Esophagus muscularis mucosa (tissue), 4 donors: Measurements from ENCODE around the gene RPLP2. TPM values are rescaled to one million over a fixed set of nuclear protein-coding genes. Genes with fewer than 3 reads are reported as not detected.
A peak's percentile ranks its signal among the peaks of the same experiment; 100 is the strongest.

Source experiments
- DNase-seq: peaks from one replicate; pipeline ENCODE4 v3.0.0-alpha.2; 2017; ENCODE audit errors: extremely low spot score
- H3K27ac ChIP-seq, 4 donors: fragments of 200-600 bp; sonication (generic); replicated peaks in 1 of 4; 1 replicate in 3 of 4; 2 replicates in 1 of 4; pipeline ENCODE4 v1.5.1; 2016 to 2019; ENCODE audit warnings: mild to moderate bottlenecking in 1 of 4
- H3K27me3 ChIP-seq, 4 donors: fragments of 200-600 bp; sonication (generic); one replicate each; pipeline versions ENCODE4 v1.5.1 to v1.6.0; 2016 to 2019
- H3K36me3 ChIP-seq, 4 donors: fragments of 200-600 bp; sonication (generic); one replicate each; pipeline ENCODE4 v1.5.1; 2016 to 2019
- H3K4me1 ChIP-seq, 4 donors: fragments of 200-600 bp; sonication (generic); one replicate each; pipeline ENCODE4 v1.5.1; 2016 to 2019
- H3K4me3 ChIP-seq, 4 donors: fragments of 200-600 bp; sonication (generic); 1 replicate in 2 of 4; 2 replicates in 2 of 4; pipeline ENCODE4 v1.5.1; 2016 to 2019; ENCODE audit warnings: mild to moderate bottlenecking in 4 of 4, moderate library complexity in 1 of 4
- H3K9me3 ChIP-seq, 4 donors: fragments of 200-600 bp; sonication (generic); 1 replicate in 3 of 4; 2 replicates in 1 of 4; pipeline ENCODE4 v1.5.1; 2016 to 2019
- CTCF ChIP-seq, 3 experiments: fragments of 200-600 bp in 2 of 3; fragments of 450-650 bp in 1 of 3; sonication (generic) in 2 of 3; IDR thresholded peaks; one replicate each; pipeline ENCODE4 v1.5.1; 2017 to 2019; ENCODE audit warnings: antibody characterized with exemption in 3 of 3, mild to moderate bottlenecking in 2 of 3, moderate library complexity in 1 of 3
- EP300 ChIP-seq: sonication (generic); formaldehyde crosslinking; IDR thresholded peaks from one replicate; pipeline ENCODE4 v1.6.1; 2017; ENCODE audit warnings: antibody characterized with exemption
- POLR2A ChIP-seq: fragments of 450-650 bp; IDR thresholded peaks from one replicate; pipeline ENCODE4 v1.6.1; 2017; ENCODE audit warnings: antibody characterized with exemption, moderate library complexity, mild to moderate bottlenecking, low read depth
- POLR2AphosphoS5 ChIP-seq, 2 donors: sonication (generic); formaldehyde crosslinking; IDR thresholded peaks; one replicate each; pipeline ENCODE4 v1.6.1; 2017; ENCODE audit warnings: antibody characterized with exemption in 2 of 2
- WGBS: methylation state at CpG from one replicate; pipeline ENCODE4 v1.1.5; 2018; 5-methylcytosine and 5-hydroxymethylcytosine counted together
- intact Hi-C: fragments of 100-400 bp; cut with DNase I; formaldehyde crosslinking; loops from one replicate; pipeline ENCODE4 v1.15.1; 2023
- total RNA-seq, 4 donors: library from RNA; depleted of rRNA; stranded (reverse); fragments of >200 nt; gene quantifications; one replicate each; pipeline versions ENCODE4 v1.1.0 to v1.2.1, GENCODE V29; 2016

The RPLP2 gene
- total RNA-seq, 4 donors from 2014 or later, result 318 to 813 (median 686) TPM

GRCh38 chr11:848380-848931, 38.7 kb downstream of the RPLP2 start:
- no peak overlapping the region for H3K27ac ChIP-seq
- peaks cover 0 to 17% (median 5%) of the 10 kb centered on the region in 4 donors for H3K27me3 ChIP-seq
- intact Hi-C loops, result loop anchor here (2.0 kb wide), 1 partner anchor 202 kb away; no protein-coding TSS in a partner anchor
- peak overlapping the region; percentile 9 to 56 (median 50) for H3K4me3 ChIP-seq
- 32% methylated on average over 10 of the region's 14 CpGs for WGBS
- H3K4me1 ChIP-seq, result peaks cover 58 to 98% (median 90%) of the 10 kb centered on the region in 4 donors
- no peak for DNase-seq
- H3K9me3 ChIP-seq, result no peaks in the 10 kb centered on the region
- TF ChIP-seq CTCF (IDR thresholded peaks at IDR 0.05), result peak in 2 of 3 experiments; percentile 78 to 85
- no peak for TF ChIP-seq POLR2AphosphoS5 (IDR thresholded peaks at IDR 0.05)
- H3K36me3 ChIP-seq, result peaks cover 0 to 31% (median 13%) of the 10 kb centered on the region in 4 donors

- H3K4me1 ChIP-seq, result peaks cover 55 to 95% (median 85%) of the 10 kb centered on the region in 4 donors
- peak overlapping the region in 1 of 4 donors; percentile 39 for H3K27ac ChIP-seq
- H3K9me3 ChIP-seq, result no peaks in the 10 kb centered on the region
- DNase-seq, result no peak
- H3K36me3 ChIP-seq, result peaks cover 0 to 39% (median 18%) of the 10 kb centered on the region in 4 donors
- peak overlapping the region; percentile 49 to 58 (median 54) for H3K4me3 ChIP-seq
- TF ChIP-seq POLR2AphosphoS5 (IDR thresholded peaks at IDR 0.05), result no peak
- TF ChIP-seq CTCF (IDR thresholded peaks at IDR 0.05), result no peak
- TF ChIP-seq EP300, result no peak
- TF ChIP-seq POLR2A, result no peak
- intact Hi-C loops, result loop anchor here (2.0 kb wide), 1 partner anchor 202 kb away; no protein-coding TSS in a partner anchor
- WGBS, result 4% methylated on average over 5 of the region's 71 CpGs
- H3K27me3 ChIP-seq, result peaks cover 0 to 17% (median 5%) of the 10 kb centered on the region in 4 donors
Observed at GRCh38 chr11:849104-849824, 39.5 kb downstream of the RPLP2 start.

GRCh38 chr11:849951-850774, 40.4 kb downstream of the RPLP2 start:
- WGBS, result 39% methylated on average over 60 of the region's 97 CpGs
- no peak for DNase-seq
- H3K36me3 ChIP-seq, result peaks cover 0 to 45% (median 22%) of the 10 kb centered on the region in 4 donors
- intact Hi-C loops, result loop anchor here (2.0 kb wide), 1 partner anchor 201 kb away; no protein-coding TSS in a partner anchor
- H3K9me3 ChIP-seq, result no peaks in the 10 kb centered on the region
- H3K27me3 ChIP-seq, result peaks cover 0 to 17% (median 5%) of the 10 kb centered on the region in 4 donors
- TF ChIP-seq CTCF (IDR thresholded peaks at IDR 0.05), result no peak
- peaks cover 52 to 95% (median 80%) of the 10 kb centered on the region in 4 donors for H3K4me1 ChIP-seq
- peak overlapping the region; percentile 49 to 58 (median 54) for H3K4me3 ChIP-seq
- H3K27ac ChIP-seq, result peak overlapping the region in 2 of 4 donors; percentile 36 to 43

- H3K27ac ChIP-seq, result no peak overlapping the region
- peaks cover 0 to 17% (median 5%) of the 10 kb centered on the region in 4 donors for H3K27me3 ChIP-seq
- H3K36me3 ChIP-seq, result peaks cover 0 to 54% (median 22%) of the 10 kb centered on the region in 4 donors
- WGBS, result 63% methylated on average over 8 of the region's 28 CpGs
- H3K9me3 ChIP-seq, result no peaks in the 10 kb centered on the region
- no peak for TF ChIP-seq POLR2A
- no peak for TF ChIP-seq EP300
- TF ChIP-seq POLR2AphosphoS5 (IDR thresholded peaks at IDR 0.05), result no peak
- TF ChIP-seq CTCF (IDR thresholded peaks at IDR 0.05), result no peak
- intact Hi-C loops, result no loop called here
- peak overlapping the region in 1 of 4 donors; percentile 52 for H3K4me3 ChIP-seq
- no peak for DNase-seq
- H3K4me1 ChIP-seq, result peaks cover 43 to 95% (median 77%) of the 10 kb centered on the region in 4 donors
Observed at GRCh38 chr11:850775-851763, 41.3 kb downstream of the RPLP2 start.
